Endodermal cell (in vitro differentiated cells): ENCODE data around the gene POU2AF2. TPM values are rescaled to one million over a fixed set of nuclear protein-coding genes. Genes with fewer than 3 reads are reported as not detected.

Experiments
- DNase-seq: peaks from one replicate; pipeline ENCODE4 v3.0.0-alpha.2; 2017
- H3K27ac ChIP-seq: 2 replicates; pipeline ENCODE4 v1.5.1; 2013; ENCODE audit warnings: mild to moderate bottlenecking, low read depth, low read length, moderate library complexity
- H3K27me3 ChIP-seq: 2 replicates; pipeline ENCODE4 v1.6.1; 2013; ENCODE audit warnings: mild to moderate bottlenecking, low read length, moderate library complexity; ENCODE audit not compliant: insufficient read depth, control insufficient read depth, poor library complexity, severe bottlenecking
- H3K36me3 ChIP-seq: 2 replicates; pipeline ENCODE4 v1.7.0; 2013; ENCODE audit warnings: mild to moderate bottlenecking, low read length, moderate library complexity; ENCODE audit not compliant: control insufficient read depth, insufficient read depth
- H3K4me1 ChIP-seq: one replicate; pipeline ENCODE4 v1.7.0; 2013; ENCODE audit warnings: low read length; ENCODE audit not compliant: control insufficient read depth, insufficient read depth
- H3K4me3 ChIP-seq: 2 replicates; pipeline ENCODE4 v1.5.1; 2013; ENCODE audit warnings: mild to moderate bottlenecking, low read length, moderate library complexity
- H3K9ac ChIP-seq: 2 replicates; pipeline ENCODE4 v1.6.1; 2013; ENCODE audit warnings: mild to moderate bottlenecking, low read length, moderate library complexity; ENCODE audit not compliant: poor library complexity, severe bottlenecking; ENCODE audit errors: extremely low read depth
- H3K9me3 ChIP-seq: 2 replicates; pipeline ENCODE4 v1.6.1; 2013; ENCODE audit warnings: mild to moderate bottlenecking, low read length, moderate library complexity; ENCODE audit not compliant: control insufficient read depth
- H3K27ac Mint-ChIP-seq: 2 replicates; pipeline ENCODE4 v1.8.0; 2020; ENCODE audit warnings: mixed read lengths
- H3K27me3 Mint-ChIP-seq: 2 replicates; pipeline ENCODE4 v1.8.0; 2021; ENCODE audit warnings: mild to moderate bottlenecking, mixed read lengths; ENCODE audit not compliant: insufficient read depth
- H3K36me3 Mint-ChIP-seq: 2 replicates; pipeline ENCODE4 v1.8.0; 2020; ENCODE audit warnings: low read depth, mixed read lengths
- H3K4me1 Mint-ChIP-seq: 2 replicates; pipeline ENCODE4 v1.8.0; 2020; ENCODE audit warnings: mixed read lengths
- H3K4me3 Mint-ChIP-seq: 2 replicates; pipeline ENCODE4 v1.8.0; 2020; ENCODE audit warnings: mild to moderate bottlenecking, moderate library complexity, mixed read lengths
- H3K9me3 Mint-ChIP-seq: 2 replicates; pipeline ENCODE4 v1.8.0; 2020; ENCODE audit warnings: mild to moderate bottlenecking, mixed read lengths
- WGBS, 2 experiments: methylation state at CpG; one replicate each; pipeline versions ENCODE4 v1.1.5 to v1.1.7; 2013; ENCODE audit warnings: missing lambda C conversion rate in 2 of 2, mixed read lengths in 1 of 2; ENCODE audit not compliant: insufficient coverage in 1 of 2, insufficient read length in 1 of 2; 5-methylcytosine and 5-hydroxymethylcytosine counted together
- total RNA-seq, 2 donors: library from RNA; stranded (reverse); fragmentation: NEBNext Ultra II Directional in 1 of 2; extraction: Animal tissue kit (Norgen Biotek cat#: 25700) in 1 of 2; gene quantifications; 2 replicates in 1 of 2; 3 replicates in 1 of 2; pipeline ENCODE4 v1.2.1, GENCODE V29; 2021
- TF ChIP-seq, protein P1 (sequence below): fragments of 200-600 bp; sonication (generic); conservative IDR thresholded peaks from 2 replicates; pipeline ENCODE4 v1.5.0; 2021; ENCODE audit warnings: antibody characterized with exemption, mild to moderate bottlenecking

The POU2AF2 gene
- total RNA-seq, 2 donors from 2014 or later, result not detected

DNA sequence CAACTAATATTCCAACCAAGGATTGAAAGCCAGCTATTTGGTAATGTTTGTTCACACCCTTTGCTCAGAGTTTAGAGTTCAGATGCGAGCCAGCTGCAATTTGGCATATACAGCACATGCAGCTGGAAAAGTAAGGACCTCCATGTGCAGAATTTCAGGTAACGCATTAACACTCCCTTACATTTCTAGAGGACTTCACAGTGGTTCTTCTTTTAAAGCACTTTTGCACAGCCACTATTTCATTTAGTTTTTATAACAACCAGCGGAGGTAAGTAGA is 56.3 kb downstream of the POU2AF2 start:
- no peak overlapping the region for H3K27ac ChIP-seq
- no peak overlapping the region for H3K4me3 ChIP-seq
- H3K4me3 Mint-ChIP-seq, result no peak overlapping the region
- DNase-seq, result no peak
- H3K4me1 Mint-ChIP-seq, result peaks cover 4% of the 10 kb centered on the region
- no peaks in the 10 kb centered on the region for H3K4me1 ChIP-seq
- peaks cover 83% of the 10 kb centered on the region for H3K27me3 ChIP-seq
- no peak overlapping the region for H3K9ac ChIP-seq
- no peaks in the 10 kb centered on the region for H3K36me3 ChIP-seq
- no peak overlapping the region for H3K27ac Mint-ChIP-seq
- peaks cover 80% of the 10 kb centered on the region for H3K27me3 Mint-ChIP-seq
- no peaks in the 10 kb centered on the region for H3K9me3 ChIP-seq
- H3K36me3 Mint-ChIP-seq, result no peaks in the 10 kb centered on the region
- H3K9me3 Mint-ChIP-seq, result no peaks in the 10 kb centered on the region
- TF ChIP-seq, protein P1, sequence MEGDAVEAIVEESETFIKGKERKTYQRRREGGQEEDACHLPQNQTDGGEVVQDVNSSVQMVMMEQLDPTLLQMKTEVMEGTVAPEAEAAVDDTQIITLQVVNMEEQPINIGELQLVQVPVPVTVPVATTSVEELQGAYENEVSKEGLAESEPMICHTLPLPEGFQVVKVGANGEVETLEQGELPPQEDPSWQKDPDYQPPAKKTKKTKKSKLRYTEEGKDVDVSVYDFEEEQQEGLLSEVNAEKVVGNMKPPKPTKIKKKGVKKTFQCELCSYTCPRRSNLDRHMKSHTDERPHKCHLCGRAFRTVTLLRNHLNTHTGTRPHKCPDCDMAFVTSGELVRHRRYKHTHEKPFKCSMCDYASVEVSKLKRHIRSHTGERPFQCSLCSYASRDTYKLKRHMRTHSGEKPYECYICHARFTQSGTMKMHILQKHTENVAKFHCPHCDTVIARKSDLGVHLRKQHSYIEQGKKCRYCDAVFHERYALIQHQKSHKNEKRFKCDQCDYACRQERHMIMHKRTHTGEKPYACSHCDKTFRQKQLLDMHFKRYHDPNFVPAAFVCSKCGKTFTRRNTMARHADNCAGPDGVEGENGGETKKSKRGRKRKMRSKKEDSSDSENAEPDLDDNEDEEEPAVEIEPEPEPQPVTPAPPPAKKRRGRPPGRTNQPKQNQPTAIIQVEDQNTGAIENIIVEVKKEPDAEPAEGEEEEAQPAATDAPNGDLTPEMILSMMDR, result no peak
- WGBS, 2 experiments, result 93 to 95% methylated on average over 2 to 3 of the region's 3 CpGs

DNA sequence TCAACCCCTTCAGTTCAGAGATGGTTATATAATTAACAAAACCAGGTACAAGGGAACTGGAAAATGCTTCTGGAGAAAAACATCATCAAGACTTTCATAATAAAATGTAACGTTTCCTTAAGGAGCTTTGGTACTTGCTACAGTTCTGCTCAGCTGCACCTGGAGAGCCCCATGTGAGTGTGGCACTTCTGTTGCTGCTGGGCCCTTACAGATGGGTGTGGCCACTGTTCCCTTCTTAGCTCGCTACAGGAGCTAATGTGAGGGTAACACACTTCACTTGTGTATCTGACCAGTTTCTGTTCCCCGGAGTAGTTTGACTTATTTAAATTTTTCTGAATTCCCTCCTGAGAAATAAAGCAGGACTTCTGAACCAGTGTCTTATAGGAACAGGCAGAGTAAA is 56.8 kb downstream of the POU2AF2 start:
- Histone ChIP-seq H3K4me3 (no peak overlapping the region), H3K9ac (no peak overlapping the region), H3K27ac (no peak overlapping the region), H3K4me1 (no peaks in the 10 kb centered on the region), H3K27me3 (peaks cover 83% of the 10 kb centered on the region), H3K9me3 (no peaks in the 10 kb centered on the region), H3K36me3 (no peaks in the 10 kb centered on the region)
- TF ChIP-seq, protein P1, result no peak
- Mint-ChIP-seq H3K4me1 (peaks cover 5% of the 10 kb centered on the region), H3K36me3 (no peaks in the 10 kb centered on the region), H3K9me3 (no peaks in the 10 kb centered on the region), H3K4me3 (no peak overlapping the region), H3K27me3 (peaks cover 80% of the 10 kb centered on the region), H3K27ac (no peak overlapping the region)
- no peak for DNase-seq
- 48 to 83% methylated on average over 2 to 3 of the region's 3 CpGs for WGBS, 2 experiments

DNA sequence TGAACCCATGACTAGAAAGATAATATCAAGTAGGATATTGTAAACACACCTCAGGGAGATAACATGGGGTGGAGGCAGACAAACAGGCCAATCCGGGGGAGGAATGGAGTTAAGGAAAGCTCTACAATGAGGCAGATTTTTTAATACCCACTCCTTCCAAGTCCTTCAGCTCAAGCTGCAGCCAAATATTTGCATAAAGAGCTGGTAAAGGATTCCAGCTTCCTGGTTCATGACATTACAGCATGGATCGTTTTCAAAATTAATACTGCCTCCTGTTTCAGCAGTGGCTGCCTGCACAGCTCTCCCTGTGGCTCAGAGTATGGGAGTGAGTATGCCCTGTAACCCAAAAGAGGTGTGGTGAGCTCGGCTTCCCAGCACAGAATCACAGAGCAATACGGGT is 57.9 kb downstream of the POU2AF2 start:
- DNase-seq, result no peak
- Mint-ChIP-seq H3K4me1 (peaks cover 16% of the 10 kb centered on the region), H3K27me3 (peaks cover 79% of the 10 kb centered on the region), H3K36me3 (no peaks in the 10 kb centered on the region), H3K27ac (no peak overlapping the region), H3K9me3 (no peaks in the 10 kb centered on the region), H3K4me3 (no peak overlapping the region)
- H3K9me3 ChIP-seq, result no peaks in the 10 kb centered on the region
- no peaks in the 10 kb centered on the region for H3K36me3 ChIP-seq
- no peak overlapping the region for H3K9ac ChIP-seq
- H3K4me3 ChIP-seq, result no peak overlapping the region
- 82 to 100% methylated on average over 1 to 4 of the region's 4 CpGs for WGBS, 2 experiments
- no peak overlapping the region for H3K27ac ChIP-seq
- TF ChIP-seq, protein P1, result no peak
- H3K4me1 ChIP-seq, result no peaks in the 10 kb centered on the region
- H3K27me3 ChIP-seq, result peaks cover 83% of the 10 kb centered on the region
